AG04450 (cell line): ENCODE results near the gene TNRC6C. TPM values are rescaled to one million over a fixed set of nuclear protein-coding genes. Genes with fewer than 3 reads are reported as not detected.

Experiments
- CTCF ChIA-PET: fragments of 300-600, 350-600 bp; formaldehyde crosslinking; extraction: SDS; loops from one replicate; lab custom pipeline; 2022; ENCODE audit warnings: antibody characterized with exemption, inconsistent platforms; lab: Charles Lee
- POLR2A ChIA-PET: fragments of 350-600 bp; formaldehyde crosslinking; extraction: SDS; loops from one replicate; lab custom pipeline; 2021; ENCODE audit warnings: antibody characterized with exemption, inconsistent platforms; lab: Yijun Ruan, JAX
- DNase-seq: peaks from one replicate; pipeline ENCODE4 v3.0.0-alpha.2; 2011; ENCODE audit warnings: low read depth, low spot score
- H3K27ac ChIP-seq: one replicate; pipeline ENCODE4 v1.5.1; 2012; ENCODE audit warnings: low read depth, low read length, control low read depth
- H3K27me3 ChIP-seq: one replicate; pipeline ENCODE4 v1.6.0; 2012; ENCODE audit warnings: low read length; ENCODE audit not compliant: control insufficient read depth, insufficient read depth
- H3K4me3 ChIP-seq: 2 replicates; pipeline ENCODE4 v1.5.1; 2011; ENCODE audit warnings: mild to moderate bottlenecking, low read depth, low read length, control low read depth
- H3K9me3 ChIP-seq: 2 replicates; pipeline ENCODE4 v1.5.1; 2012; ENCODE audit warnings: low read length; ENCODE audit not compliant: control insufficient read depth, insufficient read depth
- CTCF ChIP-seq: IDR thresholded peaks from 2 replicates; pipeline ENCODE4 v1.5.1; 2011; ENCODE audit warnings: low read depth, low read length, control low read depth, inconsistent platforms
- polyA plus RNA-seq: library from polyadenylated mRNA; depleted of rRNA; stranded (reverse); fragments of >200 nt; gene quantifications from 2 replicates; pipeline ENCODE4 v1.2.3, GENCODE V29; 2011

Gene TNRC6C
- polyA plus RNA-seq, 1 experiment: 1.2 TPM

GRCh38 chr17:78130090-78130436 is 171.6 kb downstream of the TNRC6C start:
- no peak overlapping the region for H3K27ac ChIP-seq
- DNase-seq: no peak
- ChIA-PET POLR2A (no interaction called here), CTCF (interaction anchor here (1.1 kb wide), 1 partner anchor 12 kb away, joined by 4 read pairs; no protein-coding TSS in a partner anchor)
- H3K27me3 ChIP-seq: peaks cover 45% of the 10 kb centered on the region
- H3K9me3 ChIP-seq: peaks cover 4% of the 10 kb centered on the region; the same call in 1 of the 2 replicates
- no peak for TF ChIP-seq CTCF
- H3K4me3 ChIP-seq: no peak overlapping the region

GRCh38 chr17:78130437-78131101 is 172.1 kb downstream of the TNRC6C start, which contains the start of gene TMC8:
TSS of gene TMC8 (plus strand) at chr17:78130771. CDS start at chr17:78131589, 818 bp downstream.
- TF ChIP-seq CTCF: no peak
- peaks cover 48% of the 10 kb centered on the region for H3K27me3 ChIP-seq
- H3K27ac ChIP-seq: no peak within 1 kb of the TSS
- no peak within 1 kb of the TSS for H3K4me3 ChIP-seq
- CTCF ChIA-PET: interaction anchor here (1.1 kb wide), 1 partner anchor 11 kb away, joined by 4 read pairs; no protein-coding TSS in a partner anchor
- POLR2A ChIA-PET: no interaction called here
- DNase-seq: no peak
- peaks cover 4% of the 10 kb centered on the region; the same call in 1 of the 2 replicates for H3K9me3 ChIP-seq

GRCh38 chr17:78131172-78132083 is 172.9 kb downstream of the TNRC6C start:
- CTCF ChIA-PET: interaction anchor here (0.5 to 1.1 kb wide), 2 partner anchors 10 to 100 kb away, joined by 3 to 4 read pairs; no protein-coding TSS in a partner anchor

GRCh38 chr17:78132084-78132676 is 173.7 kb downstream of the TNRC6C start:
- ChIA-PET CTCF (no interaction called here), POLR2A (no interaction called here)
- peaks cover 45% of the 10 kb centered on the region for H3K27me3 ChIP-seq

More at GRCh38 chr17:78131172-78132083, 172.9 kb downstream of the TNRC6C start:
- Histone ChIP-seq H3K27me3 (peaks cover 47% of the 10 kb centered on the region), H3K4me3 (no peak overlapping the region), H3K27ac (no peak overlapping the region), H3K9me3 (peaks cover 4% of the 10 kb centered on the region; the same call in 1 of the 2 replicates)
- DNase-seq: no peak
- POLR2A ChIA-PET: no interaction called here
- TF ChIP-seq CTCF: no peak

More at GRCh38 chr17:78132084-78132676, 173.7 kb downstream of the TNRC6C start:
- no peak overlapping the region for H3K4me3 ChIP-seq
- no peak overlapping the region for H3K27ac ChIP-seq
- DNase-seq: no peak
- no peak for TF ChIP-seq CTCF
- H3K9me3 ChIP-seq: peaks cover 4% of the 10 kb centered on the region; the same call in 1 of the 2 replicates
